NCI-H774 (cell line): ENCODE measurements around the gene FSD1.
"Not testable (repeated sequence)": the region's sequence is repeated elsewhere in the genome, so short reads cannot be mapped to it uniquely, and the experiment has no call there.

Experiments
- DNase-seq: peaks from one replicate; lab custom pipeline; 2025; lab: John Stamatoyannopoulos, UW

FSD1 gene

DNA sequence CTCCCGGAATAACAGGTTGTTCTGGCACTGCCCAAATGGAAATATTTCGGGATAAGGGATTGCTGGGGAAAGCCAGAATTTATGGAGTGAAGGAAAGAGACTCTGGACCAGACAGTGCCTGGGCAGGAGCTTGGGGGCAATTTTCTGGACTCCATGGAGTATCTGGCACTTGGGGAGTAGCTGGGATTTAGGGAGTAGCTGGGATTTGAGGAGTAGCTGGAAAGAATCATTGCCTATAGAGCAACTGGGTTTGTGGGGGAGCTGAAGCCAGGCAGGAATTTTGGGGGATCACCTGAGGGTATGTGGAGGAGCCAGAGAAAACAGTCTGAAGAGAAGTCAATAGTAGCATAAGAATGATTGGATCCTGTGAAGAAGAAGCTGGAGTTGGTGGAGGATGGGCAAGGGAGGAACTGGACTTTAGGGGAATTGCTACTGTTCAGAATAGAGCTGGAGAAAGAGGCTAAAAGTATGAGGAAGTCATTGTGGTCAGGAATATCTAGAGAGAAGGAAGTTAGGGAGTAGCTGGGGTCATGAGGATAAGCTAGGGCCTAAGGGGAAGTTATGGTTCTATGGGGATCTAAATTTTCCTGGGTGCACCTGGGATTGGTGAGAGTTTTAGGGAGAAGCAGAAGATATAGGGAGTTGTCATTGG lies 14.8 kb downstream of the FSD1 start:
- DNase-seq, result no peak

DNA sequence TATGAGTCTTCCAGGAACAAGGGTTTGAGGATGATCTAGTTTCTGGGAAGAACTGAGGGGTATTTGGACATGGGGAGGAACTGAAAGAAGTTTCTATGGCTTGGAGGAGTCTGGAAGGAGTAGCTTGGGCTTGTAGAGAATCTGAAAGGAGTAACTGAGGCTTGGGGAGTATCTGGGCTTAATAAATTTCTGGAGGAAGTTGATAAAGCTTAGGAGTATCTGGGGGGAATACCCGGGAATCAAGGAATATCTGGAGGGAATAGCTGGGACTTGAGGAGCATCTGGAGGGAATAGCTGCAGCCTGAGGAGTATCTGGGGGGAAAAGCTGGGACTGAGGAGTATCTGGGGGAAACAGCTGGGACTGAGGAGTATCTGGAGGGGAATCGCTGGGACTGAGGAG lies 16.0 kb downstream of the FSD1 start:
- no peak for DNase-seq

DNA sequence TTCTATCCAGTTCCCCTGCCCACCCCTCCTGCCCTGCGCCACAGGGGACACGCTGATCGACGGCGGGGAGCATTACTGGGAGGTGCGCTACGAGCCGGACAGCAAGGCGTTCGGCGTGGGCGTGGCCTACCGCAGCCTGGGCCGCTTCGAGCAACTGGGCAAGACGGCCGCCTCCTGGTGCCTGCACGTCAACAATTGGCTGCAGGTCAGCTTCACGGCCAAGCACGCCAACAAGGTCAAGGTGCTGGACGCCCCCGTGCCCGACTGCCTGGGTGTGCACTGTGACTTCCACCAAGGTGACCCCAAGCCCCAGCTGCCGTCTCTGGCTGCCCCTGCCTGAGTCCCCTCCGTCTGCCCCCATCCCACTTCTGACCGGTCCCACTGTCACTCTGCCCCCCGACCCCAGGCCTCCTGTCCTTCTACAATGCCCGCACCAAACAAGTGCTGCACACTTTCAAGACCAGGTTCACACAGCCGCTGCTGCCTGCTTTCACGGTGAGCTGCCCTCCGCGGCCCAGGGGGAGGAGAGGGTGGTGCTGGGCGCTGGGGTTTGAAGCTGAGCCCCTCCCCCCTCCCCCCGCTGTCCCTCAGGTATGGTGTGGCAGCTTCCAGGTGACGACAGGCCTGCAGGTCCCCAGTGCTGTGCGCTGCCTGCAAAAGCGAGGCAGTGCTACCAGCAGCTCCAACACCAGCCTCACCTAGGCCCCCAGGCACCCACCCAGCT lies 18.7 kb downstream of the FSD1 start:
- no peak for DNase-seq

DNA sequence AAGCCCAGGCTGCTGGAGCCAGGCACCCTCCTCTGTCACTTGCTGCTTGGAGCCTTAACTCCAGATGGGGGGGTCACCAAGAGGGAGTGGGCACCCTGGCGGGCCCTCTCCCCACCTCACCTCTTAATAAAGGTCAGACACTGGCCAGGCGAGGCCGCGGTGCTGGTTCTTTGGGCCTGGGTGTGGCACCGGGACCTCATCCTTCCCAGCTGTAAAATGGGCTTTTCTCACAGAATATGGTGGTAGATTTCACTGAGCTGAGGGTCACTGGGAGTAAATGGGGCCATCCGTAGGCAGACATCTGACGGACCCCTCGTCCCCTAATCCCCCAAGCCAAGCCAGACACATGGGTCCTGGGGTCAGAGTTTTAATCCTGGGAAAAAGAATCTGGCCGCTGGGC lies 19.3 kb downstream of the FSD1 start:
- DNase-seq, result no peak

DNA sequence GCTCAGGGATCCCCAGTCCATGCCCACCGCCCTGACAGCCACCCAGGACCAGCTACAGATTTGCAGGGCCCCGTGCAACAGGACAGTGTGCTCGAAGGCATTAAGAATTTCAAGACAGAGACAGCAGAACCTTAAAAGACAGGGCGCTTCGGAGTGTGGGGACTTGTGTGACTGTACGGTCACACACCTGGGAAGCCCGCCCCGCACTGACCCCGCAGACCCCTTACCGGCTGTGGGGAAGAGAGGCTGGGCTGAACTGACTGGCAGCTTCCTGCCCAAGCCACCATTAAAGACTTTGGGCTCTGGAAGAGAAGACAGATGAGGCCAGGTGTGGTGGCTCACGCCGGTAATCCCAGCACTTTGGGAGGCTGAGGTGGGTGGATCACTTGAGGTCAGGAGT lies 19.8 kb downstream of the FSD1 start:
- DNase-seq, result no peak

DNA sequence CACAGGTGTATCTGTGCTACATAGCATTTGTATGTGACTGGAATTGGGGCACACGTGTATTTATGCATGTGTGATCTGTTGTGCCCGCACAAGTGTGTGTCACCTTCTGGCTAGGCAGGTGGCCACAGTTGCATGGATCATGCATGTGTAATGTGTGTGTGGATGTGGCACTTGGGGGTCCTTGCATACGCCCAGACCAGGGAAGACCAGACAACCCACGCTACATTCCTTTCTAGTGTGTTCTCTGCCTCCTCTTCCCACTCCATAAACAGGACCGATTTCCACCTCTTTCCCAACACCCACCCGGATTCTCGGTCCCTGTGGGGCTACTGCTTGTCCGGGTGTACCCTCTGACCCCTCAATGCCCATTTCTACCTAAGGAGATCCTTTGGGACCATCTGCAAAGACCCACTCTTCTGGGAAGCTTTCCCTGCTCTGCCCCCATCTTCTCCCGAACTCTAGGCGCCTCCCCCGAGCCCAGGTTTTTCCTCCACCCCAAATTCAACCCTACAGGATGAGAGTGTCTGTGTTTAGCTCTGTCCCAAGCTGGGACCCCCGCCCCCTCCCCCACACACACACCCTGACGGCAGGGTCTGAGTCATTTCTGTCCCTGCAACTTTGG lies 21.9 kb downstream of the FSD1 start:
- DNase-seq, result no peak

DNA sequence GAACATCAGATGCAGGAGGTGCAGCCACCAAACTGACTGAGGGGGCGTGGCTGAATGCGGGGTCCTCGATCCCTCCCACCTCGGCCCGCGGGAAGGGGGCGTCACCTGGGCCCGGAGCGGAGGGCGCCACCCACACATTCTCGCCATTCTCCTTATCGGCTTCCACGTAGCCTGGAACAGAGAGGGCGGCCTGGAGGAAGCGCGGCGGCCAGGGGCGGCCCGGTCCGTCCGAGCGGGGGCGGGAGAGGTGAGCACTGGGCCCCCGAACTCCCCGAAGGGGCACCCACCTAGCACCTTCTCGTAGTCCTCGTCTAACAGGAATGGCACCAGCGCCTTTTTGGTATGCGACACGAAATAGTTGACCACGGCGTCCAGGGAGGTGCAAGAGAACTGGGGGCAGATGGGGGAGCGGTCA lies 22.4 kb downstream of the FSD1 start:
- DNase-seq, result no peak

DNA sequence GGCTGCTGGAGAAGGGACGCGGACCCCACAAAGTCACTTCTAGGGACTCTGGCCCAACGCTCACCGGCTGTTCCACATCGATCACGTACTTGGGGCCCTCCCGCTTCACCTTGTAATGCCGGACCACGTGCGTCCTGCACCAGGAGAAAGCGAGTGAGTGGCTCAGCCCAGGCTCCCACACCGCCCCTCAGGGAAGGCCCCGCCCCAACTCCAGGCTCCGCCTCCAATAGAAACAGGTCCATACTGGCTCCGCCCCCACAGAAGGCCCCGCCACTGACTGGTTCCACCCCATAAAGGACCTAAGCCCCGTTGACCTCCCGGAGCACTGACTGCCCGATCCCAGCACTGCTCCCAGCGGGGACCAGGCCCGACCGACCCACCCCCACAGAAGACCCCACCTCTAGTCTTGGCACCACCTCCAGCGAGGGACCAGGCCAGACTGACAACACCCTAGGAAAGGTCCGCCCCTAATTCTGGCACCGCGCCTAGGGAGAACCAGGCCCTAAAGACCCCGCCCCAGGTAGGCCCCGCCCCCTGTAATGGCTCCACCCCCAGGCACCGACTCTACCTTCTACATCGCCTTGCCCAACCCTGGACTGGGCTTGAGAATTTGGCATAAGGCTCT lies 23.0 kb downstream of the FSD1 start:
- DNase-seq, result no peak

DNA sequence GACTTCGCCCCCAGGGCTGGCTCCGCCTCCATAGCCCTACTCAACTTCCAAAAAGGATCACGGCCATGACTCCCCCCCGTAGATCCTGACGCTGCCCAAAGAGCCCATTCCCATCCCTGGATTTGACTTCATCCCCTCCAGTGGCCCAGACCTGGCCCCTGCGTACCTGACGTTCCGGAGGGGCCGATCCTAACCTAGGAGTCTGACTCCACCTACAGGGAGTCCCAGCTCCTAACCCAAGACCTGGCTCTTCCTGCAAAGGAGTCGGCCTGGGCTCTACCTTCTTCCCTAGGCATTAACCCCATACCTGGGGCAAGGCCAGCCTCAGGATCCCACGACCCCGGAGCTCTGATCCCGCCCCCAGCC lies 23.5 kb downstream of the FSD1 start:
- no peak for DNase-seq

DNA sequence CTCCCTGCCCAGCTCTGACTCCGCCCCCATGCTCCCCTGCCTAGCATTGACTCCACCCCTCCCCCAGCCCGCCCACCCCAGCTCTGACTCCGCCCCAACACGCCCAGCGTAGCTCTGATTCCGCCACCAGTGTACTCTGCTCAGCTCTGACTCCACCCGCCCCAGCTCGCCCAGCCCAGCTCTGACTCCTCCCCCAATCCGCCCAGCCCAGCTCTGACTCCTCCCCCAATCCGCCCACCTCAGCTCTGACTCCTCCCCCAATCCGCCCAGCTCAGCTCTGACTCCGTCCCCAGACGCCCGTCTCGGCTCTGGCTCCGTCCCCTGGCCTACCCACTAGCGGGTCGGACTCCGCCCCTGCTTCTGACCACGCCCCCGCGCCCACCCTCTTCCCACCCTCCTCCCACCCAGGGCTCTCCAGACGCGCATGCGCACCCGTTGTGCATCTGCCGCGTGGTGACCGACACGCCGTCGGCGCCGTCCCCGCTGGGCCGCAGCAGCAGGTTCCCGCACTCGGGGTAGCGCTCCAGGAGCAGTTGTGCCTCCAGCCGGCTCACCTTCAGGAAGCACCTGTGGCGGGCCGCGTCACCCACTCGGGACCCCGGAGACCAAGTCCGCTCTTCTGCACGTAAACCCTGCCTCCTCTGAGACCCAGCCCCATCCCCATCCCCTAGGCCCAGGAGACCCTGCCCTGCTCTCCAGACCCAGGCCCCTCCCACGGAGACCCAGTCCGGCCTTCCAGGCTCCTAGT lies 24.0 kb downstream of the FSD1 start:
- DNase-seq, result no peak

DNA sequence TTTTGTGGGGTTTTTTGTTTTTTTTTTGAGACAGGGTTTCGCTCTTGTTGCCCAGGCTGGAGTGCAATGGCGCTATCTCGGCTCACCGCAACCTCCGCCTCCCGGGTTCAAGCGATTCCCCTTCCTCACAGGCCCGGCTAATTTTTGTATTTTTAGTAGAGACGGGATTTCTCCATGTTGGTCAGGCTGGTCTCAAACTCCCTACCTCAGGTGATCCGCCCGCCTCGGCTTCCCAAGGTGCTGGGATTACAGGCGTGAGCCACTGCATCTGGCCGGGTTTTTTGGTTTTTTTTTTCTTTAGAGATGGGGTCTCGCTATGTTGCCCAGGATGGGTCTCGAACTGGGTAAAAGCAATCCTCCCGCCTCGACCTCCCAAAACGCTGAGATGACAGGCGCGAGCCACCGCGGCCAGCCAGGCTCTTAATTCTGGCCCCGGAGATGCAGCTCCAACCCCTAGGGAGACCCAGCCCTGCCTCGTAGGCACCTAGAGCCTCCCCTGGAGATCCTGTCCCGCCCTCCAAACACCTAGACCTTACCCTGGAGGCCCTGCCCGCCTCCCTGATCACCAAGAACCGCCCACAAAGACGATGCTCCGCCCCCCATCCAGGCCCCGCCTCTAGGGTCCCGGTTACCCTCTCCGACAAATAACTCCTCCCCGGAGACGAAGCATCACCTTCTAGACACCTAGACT lies 24.7 kb downstream of the FSD1 start:
- not testable (repeated sequence) for DNase-seq

DNA sequence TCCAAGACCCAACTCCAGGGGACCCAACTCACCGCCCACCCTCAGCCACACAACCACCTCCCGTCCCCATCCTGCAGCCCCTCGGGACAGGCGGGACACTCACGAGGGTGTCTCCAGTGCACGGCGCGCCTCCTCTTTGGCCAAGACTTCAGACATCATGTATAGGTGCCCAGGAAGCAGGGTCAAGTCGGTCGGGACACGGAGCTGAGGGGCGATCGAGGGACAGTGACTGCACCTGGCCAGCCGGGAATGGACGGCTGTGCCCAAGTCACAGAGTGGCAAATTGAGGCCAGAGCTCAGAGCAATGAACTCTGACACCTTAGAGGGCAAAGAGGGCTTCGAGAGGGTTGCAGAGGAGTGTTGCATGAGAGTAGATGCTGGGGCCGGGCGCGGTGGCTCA lies 25.5 kb downstream of the FSD1 start:
- no peak for DNase-seq

DNA sequence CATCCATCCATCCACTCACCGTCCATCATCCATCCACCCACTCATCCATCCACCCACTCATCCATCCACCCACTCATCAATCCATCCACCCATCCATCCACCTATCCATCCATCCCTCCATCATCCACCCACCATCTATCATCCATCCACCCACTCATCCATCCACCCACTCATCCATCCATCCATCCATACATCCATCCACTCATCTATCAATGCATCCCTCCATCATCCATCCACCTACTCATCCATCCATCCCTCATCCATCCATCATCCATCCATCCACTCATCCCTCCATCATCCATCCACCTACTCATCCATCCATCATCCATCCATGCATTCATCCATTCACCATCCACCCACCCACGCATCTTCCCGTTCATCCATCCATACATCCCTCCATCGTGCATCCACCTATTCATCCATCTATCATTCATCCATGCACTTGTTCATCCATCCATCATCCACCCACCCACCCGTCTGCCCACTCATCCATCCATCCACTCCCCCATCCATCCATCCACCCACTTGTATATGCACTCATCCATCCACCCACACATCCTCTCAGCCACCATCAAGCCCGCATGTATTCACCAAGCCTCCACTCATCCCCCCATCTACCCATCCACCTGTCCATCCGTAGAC lies 30.7 kb downstream of the FSD1 start:
- no peak for DNase-seq

DNA sequence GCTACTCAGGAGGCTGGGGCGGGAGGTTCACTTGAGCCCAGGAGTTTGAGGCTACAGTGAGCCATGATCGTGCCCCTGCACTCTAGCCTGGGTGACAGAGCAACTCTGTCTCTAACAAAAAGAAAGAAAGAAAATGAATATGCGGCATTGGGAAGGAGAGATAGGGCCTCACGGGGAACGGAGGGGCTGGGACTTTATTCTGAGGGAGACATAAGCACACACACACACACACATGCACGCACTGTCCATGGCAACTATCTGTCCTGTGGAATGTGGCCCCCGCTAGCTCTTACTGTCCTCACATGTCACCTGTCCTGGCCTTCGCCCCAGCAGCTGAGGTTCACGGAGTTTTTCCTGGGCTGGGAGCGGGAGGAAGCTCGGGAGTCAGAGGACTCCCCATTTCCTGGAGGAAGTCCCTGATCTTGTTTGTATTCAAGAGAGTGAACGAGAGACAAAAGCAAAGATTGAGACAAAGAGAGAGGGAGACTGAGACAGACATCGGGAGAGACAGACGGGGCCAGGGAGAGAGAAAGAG lies 33.6 kb downstream of the FSD1 start:
- DNase-seq, result no peak

DNA sequence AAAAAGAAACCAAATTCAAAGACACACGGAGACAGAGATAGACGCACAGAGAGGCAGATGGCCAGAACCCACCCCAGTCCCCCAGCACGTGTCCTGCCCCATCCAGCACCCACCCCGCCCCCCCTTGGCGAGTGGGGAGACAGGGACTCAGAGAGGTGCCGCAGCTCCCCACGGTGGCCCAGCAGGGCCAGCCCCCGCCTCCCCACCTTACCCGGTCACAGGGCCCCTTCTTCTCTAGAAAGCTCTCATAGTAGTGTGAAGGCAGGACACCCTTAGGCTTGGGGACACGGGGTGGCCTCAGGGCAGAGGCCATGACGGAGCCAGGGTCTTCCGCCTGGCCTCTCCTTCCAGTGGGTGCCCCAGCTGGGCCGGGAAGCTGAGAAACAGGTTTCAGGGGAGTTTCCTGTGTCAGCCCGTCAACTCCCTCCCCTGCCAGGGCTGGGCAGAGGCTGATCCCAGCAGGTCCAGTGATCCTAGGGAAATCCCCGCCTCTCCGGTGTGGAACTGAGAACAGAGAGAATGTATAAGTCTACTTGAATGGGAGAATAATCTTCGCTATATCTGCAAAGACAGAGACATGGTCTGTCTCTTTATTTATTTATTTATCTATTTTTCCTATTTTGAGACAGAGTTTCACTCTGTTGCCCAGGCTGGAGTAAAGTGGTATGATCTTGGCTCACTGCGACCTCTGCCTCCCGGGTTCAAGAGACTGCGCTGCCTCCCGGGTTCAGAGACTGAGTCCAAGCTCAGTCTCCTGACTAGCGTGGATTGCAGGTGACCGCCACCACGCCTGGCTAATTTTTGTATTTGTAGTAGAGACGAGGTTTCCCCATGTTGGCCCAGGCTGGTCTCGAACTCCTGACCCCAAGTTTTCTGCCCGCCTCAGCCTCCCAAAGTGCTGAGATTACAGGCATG lies 34.3 kb downstream of the FSD1 start, which contains the start of gene STAP2:
STAP2 (minus strand) TSS at position 387 of the 915 bp plus-strand sequence; CDS start at position 313, 74 bp downstream.
- DNase-seq, result no peak

DNA sequence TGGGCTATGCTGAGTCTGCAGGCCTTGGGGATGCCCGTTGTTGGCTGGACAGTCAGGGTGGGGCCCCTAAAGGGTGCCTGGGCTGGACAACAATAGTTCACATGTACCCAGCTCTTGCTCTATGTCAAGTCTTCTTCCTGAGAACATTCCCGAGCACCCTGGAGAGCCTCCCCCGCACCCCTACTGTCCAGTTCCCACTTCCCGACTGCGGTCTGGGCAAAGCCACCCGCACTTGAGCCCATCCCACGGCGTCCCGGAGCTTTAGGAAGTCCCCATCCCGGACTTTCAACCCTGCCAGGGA lies 37.9 kb downstream of the FSD1 start:
- DNase-seq, result no peak

DNA sequence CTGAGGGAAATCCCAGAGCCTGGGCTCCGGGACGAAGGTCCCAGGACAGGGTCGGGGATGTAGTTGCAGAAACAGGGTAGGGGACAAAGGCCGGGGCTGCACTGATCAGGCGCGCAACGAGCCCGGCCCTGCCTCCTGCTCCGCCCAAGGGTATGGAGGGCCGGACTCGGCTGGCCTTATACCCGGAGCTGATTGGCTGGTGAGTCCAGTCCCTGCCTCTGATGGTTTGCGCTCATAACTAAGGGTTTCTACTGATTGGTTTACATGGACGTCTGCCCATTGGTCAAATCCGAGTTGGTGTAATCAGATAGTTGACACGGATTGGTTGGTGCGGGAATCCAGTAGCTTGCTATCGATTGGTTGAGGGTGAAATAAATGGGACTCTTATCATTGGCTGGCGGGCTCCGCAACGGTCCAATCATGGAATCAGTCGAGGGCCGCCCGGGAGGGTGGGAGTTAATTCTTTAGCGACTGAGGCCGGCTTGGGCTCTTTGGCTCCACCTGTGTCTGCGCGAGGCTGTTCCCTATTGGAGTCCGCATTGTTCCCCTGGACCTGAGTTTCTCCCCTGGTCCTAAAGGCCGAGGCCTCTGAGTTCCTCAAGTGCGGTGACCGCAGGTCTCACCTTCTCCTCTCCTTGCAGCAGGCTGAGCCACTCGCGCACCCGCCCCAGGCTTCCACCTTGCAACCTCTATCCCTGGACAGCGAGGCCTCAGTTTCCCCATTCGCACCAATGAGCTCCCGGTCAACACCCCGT lies 38.4 kb downstream of the FSD1 start:
- DNase-seq, result peak; percentile 99

DNA sequence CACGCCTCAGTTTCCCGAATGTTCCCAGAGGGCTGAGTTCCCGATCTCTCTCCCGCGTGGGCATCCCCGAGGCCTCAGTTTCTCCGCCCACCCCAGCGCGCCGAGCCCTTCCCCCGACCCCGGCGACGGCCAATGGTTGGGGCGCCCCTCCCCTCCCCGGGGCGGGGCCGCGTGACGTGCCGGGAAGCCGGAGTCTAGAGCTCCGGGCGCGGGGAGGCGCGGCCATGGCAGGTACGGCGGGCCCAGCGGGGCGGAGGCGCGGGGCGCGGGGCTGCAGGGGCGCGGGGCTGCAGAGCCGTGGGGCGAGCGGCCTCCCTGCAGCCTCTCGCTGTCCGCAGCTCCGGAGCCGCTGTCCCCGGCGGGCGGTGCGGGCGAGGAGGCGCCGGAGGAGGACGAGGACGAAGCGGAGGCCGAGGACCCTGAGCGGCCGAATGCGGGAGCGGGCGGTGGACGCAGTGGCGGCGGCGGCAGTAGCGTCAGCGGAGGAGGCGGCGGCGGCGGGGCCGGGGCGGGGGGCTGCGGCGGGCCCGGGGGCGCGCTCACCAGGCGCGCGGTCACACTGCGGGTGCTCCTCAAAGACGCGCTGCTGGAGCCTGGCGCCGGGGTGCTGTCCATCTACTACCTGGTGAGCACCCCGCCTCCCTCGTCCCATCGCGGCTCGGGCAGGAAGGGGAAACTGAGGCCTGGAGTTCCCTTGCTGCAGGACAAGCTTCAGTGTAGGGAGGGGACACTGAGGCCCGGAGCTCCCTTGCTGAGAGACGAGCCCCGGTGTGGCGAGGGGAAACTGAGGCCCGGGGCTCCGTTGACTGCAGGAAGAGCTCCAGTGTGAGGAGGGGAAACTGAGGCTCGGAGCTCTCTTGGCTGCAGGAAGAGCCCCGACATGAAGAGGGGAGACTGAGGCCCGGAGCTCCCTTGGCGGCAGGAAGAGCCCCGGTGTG lies 39.2 kb downstream of the FSD1 start, which contains the start of gene MPND:
MPND (plus strand) TSS at position 193 of the 938 bp plus-strand sequence; CDS start at position 225, 32 bp downstream.
- peak; percentile 82 for DNase-seq
